AG04450 (cell line): ENCODE data around the gene STOX1. TPM values are rescaled to one million over a fixed set of nuclear protein-coding genes. Genes with fewer than 3 reads are reported as not detected.

Source experiments
- CTCF ChIA-PET: fragments of 300-600, 350-600 bp; formaldehyde crosslinking; extraction: SDS; loops from one replicate; lab custom pipeline; 2022; ENCODE audit warnings: antibody characterized with exemption, inconsistent platforms; lab: Charles Lee
- POLR2A ChIA-PET: fragments of 350-600 bp; formaldehyde crosslinking; extraction: SDS; loops from one replicate; lab custom pipeline; 2021; ENCODE audit warnings: antibody characterized with exemption, inconsistent platforms; lab: Yijun Ruan, JAX
- DNase-seq: peaks from one replicate; pipeline ENCODE4 v3.0.0-alpha.2; 2011; ENCODE audit warnings: low read depth, low spot score
- H3K27ac ChIP-seq: one replicate; pipeline ENCODE4 v1.5.1; 2012; ENCODE audit warnings: low read depth, low read length, control low read depth
- H3K27me3 ChIP-seq: one replicate; pipeline ENCODE4 v1.6.0; 2012; ENCODE audit warnings: low read length; ENCODE audit not compliant: control insufficient read depth, insufficient read depth
- H3K4me3 ChIP-seq: 2 replicates; pipeline ENCODE4 v1.5.1; 2011; ENCODE audit warnings: mild to moderate bottlenecking, low read depth, low read length, control low read depth
- H3K9me3 ChIP-seq: 2 replicates; pipeline ENCODE4 v1.5.1; 2012; ENCODE audit warnings: low read length; ENCODE audit not compliant: control insufficient read depth, insufficient read depth
- polyA plus RNA-seq: library from polyadenylated mRNA; depleted of rRNA; stranded (reverse); fragments of >200 nt; gene quantifications from 2 replicates; pipeline ENCODE4 v1.2.3, GENCODE V29; 2011
- TF ChIP-seq, protein P1 (sequence below): IDR thresholded peaks from 2 replicates; pipeline ENCODE4 v1.5.1; 2011; ENCODE audit warnings: low read depth, low read length, control low read depth, inconsistent platforms

Gene STOX1
- polyA plus RNA-seq, 1 experiment = 0.12 TPM

DNA sequence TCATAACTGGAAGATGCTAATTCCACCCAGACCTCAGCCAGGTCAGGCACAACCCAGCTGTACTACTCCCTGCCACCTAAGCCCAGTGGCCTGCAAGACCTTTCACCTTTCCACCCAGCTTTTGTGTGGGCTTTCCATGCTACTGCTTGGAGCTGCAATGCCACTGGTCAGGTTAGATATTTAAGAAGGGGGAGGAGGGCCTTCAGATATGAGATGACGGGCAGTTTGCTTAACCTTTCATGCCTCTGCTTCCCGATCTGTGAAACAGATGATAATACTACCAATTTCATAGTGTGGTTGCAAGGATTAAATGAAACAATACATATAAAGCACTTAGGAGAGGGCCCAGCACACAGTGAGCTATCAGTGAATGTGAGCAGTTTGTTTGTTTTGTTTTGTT lies 20.9 kb downstream of the STOX1 start:
- TF ChIP-seq, protein P1, sequence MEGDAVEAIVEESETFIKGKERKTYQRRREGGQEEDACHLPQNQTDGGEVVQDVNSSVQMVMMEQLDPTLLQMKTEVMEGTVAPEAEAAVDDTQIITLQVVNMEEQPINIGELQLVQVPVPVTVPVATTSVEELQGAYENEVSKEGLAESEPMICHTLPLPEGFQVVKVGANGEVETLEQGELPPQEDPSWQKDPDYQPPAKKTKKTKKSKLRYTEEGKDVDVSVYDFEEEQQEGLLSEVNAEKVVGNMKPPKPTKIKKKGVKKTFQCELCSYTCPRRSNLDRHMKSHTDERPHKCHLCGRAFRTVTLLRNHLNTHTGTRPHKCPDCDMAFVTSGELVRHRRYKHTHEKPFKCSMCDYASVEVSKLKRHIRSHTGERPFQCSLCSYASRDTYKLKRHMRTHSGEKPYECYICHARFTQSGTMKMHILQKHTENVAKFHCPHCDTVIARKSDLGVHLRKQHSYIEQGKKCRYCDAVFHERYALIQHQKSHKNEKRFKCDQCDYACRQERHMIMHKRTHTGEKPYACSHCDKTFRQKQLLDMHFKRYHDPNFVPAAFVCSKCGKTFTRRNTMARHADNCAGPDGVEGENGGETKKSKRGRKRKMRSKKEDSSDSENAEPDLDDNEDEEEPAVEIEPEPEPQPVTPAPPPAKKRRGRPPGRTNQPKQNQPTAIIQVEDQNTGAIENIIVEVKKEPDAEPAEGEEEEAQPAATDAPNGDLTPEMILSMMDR = no peak

DNA sequence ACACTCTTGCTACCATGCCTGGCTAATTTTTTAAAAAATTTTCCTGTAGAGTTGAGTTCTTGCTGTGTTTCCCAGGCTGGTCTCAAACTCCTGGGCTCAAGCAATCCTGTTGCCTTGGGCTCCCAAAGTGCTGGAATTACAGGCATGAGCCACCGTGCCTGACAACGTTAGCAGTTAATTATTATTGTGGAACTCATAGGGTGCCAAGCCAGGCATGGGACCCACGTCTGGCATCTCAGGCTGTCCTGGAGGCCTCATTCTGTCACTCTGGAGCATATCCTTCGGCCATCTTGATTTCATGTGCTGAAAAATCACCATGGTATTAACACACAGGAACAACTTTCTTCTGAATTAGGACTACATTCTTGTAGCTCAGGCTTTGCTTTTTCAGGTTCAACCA lies 21.5 kb downstream of the STOX1 start:
- ChIA-PET CTCF (no interaction called here), POLR2A (interaction anchor here (0.7 to 0.8 kb wide), 2 partner anchors 22 to 358 kb away, joined by 3 read pairs; partner anchors contain the start of gene STOX1)
- Histone ChIP-seq H3K9me3 (no peaks in the 10 kb centered on the region; the same call in 1 of the 2 replicates), H3K27me3 (peaks cover 2% of the 10 kb centered on the region), H3K27ac (no peak overlapping the region), H3K4me3 (no peak overlapping the region)
- DNase-seq = no peak
- TF ChIP-seq, protein P1 = no peak

More for the DNA sequence above, 20.9 kb downstream of the STOX1 start:
- ChIA-PET POLR2A (interaction anchor here (0.8 kb wide), 1 partner anchor 358 kb away, joined by 3 read pairs; no protein-coding TSS in a partner anchor), CTCF (no interaction called here)
- no peaks in the 10 kb centered on the region; the same call in 1 of the 2 replicates for H3K9me3 ChIP-seq
- no peak for DNase-seq
- no peak overlapping the region for H3K27ac ChIP-seq
- no peak overlapping the region for H3K4me3 ChIP-seq
- H3K27me3 ChIP-seq = no peaks in the 10 kb centered on the region

DNA sequence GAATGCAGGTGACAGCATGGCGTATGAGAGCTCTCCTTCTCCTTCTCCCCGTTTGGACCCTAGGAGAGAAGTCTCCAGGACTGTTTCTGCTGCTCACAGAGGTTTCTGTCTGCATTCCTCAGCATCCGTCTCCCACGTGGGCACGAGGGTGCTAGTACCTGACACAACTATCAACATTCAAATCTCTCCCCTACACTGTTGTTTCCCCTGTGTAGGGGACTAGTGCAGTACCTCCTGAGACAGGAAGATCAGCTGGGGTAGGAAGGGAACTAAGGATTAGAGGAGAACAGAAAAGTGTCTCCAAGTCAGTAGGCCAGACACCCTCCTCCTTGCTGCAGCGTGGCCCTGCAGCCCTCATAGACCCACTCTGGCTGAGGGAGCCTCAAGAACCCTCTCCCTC lies 29.0 kb downstream of the STOX1 start:
- Histone ChIP-seq H3K9me3 (peaks cover 7% of the 10 kb centered on the region), H3K27ac (no peak overlapping the region), H3K27me3 (peaks cover 18% of the 10 kb centered on the region), H3K4me3 (no peak overlapping the region)
- ChIA-PET CTCF (interaction anchor here (0.6 kb wide), 1 partner anchor 15 kb away, joined by 3 read pairs; no protein-coding TSS in a partner anchor), POLR2A (no interaction called here)
- TF ChIP-seq, protein P1 = no peak
- no peak for DNase-seq

DNA sequence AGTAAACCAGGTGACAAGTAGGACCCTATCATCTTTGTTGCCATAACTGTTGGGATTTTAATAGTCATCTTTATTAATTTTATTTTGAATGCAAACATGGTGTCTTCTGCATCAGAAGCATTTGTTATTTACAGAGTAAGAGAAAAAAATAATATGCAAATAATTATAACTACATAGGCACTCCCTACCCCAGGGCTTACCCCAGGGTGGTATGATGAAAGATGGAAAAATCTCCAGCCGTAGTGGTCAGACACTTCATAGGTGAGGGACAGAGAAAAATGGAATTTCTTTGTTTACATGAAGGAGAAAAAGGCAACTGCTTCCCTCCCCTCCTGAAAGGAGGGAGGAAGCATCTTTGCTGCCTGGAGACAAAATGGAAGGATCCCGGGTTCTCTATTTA lies 29.7 kb downstream of the STOX1 start:
- ChIA-PET POLR2A (no interaction called here), CTCF (no interaction called here)
- no peak for DNase-seq
- Histone ChIP-seq H3K27me3 (peaks cover 18% of the 10 kb centered on the region), H3K27ac (no peak overlapping the region), H3K9me3 (peaks cover 7% of the 10 kb centered on the region), H3K4me3 (no peak overlapping the region)
- TF ChIP-seq, protein P1 = no peak

DNA sequence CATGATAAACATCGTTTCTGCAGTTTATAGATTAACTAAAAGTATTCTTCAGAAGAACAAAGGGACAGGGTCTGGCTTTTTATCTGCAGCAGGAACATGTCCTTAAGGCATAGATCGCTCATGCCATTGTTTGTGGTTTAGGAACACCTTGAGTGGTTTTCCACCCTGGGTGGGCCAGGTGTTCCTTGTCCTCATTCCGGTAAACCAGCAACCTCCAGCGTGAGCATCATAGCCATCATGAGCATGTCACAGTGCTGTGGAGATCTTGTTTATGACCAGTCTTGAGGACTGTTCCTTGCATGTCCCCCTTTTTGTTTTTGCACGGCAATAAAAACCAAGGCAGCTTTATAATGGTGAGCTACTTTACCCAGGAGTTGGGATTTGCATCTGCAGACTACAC lies 33.9 kb downstream of the STOX1 start:
- POLR2A ChIA-PET = no interaction called here
- CTCF ChIA-PET = interaction anchor here (1.2 kb wide), 1 partner anchor 46 kb away, joined by 4 read pairs; no protein-coding TSS in a partner anchor
- no peak for DNase-seq
- Histone ChIP-seq H3K27me3 (peaks cover 14% of the 10 kb centered on the region), H3K9me3 (peaks cover 7% of the 10 kb centered on the region), H3K4me3 (no peak overlapping the region), H3K27ac (no peak overlapping the region)
- TF ChIP-seq, protein P1 = no peak
